Stimulated activated CD8-positive, alpha-beta memory T cell treated with anti-CD3 and anti-CD28 coated beads, Interleukin-7, amount 100 ng/mL, for 24 hours (primary cell): ENCODE results near the gene SDK2.

Experiments used
- DNase-seq: peaks from one replicate; pipeline ENCODE4 v3.0.0-alpha.2; 2020; ENCODE audit warnings: low read depth

SDK2 gene

DNA sequence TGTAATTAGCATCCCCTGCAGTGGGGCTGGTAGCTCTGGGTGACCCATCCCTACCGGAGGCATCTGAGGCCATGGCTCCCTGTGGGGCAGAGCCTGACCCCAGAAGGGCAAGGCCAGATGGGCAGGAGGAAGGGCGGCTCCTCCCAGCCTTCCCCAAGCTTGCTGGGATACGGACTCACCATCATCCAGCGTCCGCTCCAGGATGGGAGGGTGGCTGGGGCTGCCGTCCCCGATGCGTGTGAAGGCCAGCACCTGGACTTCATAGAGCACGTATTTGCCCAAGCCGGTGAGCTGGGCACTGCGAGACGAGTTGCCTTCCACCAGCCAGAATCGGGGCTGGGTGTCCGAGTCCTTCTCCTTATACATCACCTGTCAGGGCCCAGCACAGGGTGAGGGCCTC lies 250.9 kb downstream of the SDK2 start:
- no peak for DNase-seq

- DNase-seq = no peak
Observed at GRCh38 chr17:73391331-73392265, 252.6 kb downstream of the SDK2 start.

- no peak for DNase-seq
Observed at GRCh38 chr17:73390851-73391250, 253.4 kb downstream of the SDK2 start.

GRCh38 chr17:73390221-73390620 lies 254.0 kb downstream of the SDK2 start:
- no peak for DNase-seq

GRCh38 chr17:73389411-73389810 lies 254.8 kb downstream of the SDK2 start:
- DNase-seq = no peak

GRCh38 chr17:73388578-73388905 lies 255.7 kb downstream of the SDK2 start:
- no peak for DNase-seq

DNA sequence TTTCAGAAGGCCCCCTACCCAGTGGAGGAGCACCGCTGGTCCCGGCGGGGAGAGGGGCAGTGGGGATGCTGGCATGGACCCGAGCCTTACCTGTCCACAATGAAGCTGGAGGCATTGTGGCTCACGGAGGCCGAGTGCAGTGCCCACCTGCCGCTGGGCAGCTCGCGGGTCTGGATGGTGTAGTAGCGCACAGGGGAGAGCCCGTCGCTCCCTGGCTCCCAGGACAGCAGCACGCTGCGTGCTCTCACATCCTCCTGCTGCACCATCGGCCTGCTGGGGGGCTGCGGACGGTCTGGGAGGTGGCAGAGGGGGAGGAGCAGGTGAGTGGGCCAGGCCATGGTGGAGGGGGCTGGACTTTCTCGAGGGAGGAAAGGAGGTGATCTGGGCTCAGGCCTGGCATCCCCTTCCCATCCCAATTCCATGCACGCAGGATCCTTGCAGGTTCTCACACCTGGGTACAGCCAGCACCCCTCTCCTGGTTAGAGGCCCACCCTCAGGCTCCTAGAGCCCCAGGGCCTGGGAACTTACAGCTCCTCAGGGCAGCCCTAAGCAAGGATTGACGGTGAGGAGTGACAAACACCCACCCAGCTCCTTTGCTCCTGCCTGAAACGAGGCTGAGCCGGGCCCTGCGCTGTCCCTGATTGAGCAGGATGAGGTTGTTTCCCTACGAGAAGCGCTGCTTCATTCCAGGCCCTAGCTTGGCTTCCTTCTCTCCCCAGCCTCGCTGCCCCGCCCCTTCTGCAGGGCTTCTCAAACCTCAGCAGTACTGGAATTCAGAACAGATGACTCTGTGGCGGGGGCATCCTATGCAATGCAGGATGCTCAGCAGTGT lies 256.3 kb downstream of the SDK2 start:
- no peak for DNase-seq

GRCh38 chr17:73386561-73386960 lies 257.7 kb downstream of the SDK2 start:
- no peak for DNase-seq

- no peak for DNase-seq
Observed at GRCh38 chr17:73384926-73385325, 259.3 kb downstream of the SDK2 start.

GRCh38 chr17:73380439-73381106 lies 263.7 kb downstream of the SDK2 start:
- DNase-seq = no peak

DNA sequence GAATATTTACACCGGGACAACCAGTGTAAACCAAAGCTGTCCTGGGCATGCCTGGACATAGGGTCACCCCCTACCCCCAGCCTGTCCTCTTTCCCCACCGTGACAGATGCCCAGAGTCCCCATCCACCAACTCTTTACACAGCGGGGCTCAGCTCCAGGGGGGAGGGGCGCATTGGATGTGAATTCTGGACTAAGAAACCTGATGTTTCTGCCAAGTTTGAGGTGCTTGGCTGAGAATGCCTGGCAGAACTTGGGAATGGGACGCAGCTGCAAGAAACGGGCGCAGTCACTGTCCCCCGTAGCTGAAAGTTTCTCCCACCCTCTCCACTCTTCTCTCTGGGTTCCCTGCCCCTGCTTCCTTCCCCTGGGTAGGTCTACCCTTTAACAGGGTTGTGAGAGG lies 264.4 kb downstream of the SDK2 start:
- no peak for DNase-seq

DNA sequence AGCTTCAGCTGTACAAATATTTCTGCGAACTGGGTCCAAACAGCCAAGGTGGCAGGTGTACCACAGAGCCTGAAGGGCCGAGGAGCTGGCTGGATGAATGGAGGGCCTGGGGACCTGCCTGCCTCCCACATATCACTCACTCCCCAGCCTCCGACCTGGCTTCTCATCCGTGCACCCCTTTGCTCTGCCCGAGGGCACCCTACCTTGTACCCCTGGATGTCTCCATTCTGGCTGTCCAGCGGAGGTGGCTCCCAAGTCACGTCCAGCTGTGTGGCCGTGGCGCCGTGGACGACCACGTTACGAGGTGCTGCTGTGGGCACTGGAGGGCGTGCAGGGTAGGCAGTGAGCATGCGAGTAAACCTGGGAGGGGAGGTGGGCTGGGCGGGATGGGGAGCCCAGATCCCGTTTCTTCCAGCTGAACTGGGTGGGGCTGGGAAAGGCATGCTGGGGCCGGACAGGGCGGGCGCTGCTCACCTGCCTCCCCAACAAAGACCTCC lies 265.2 kb downstream of the SDK2 start:
- DNase-seq = no peak

DNA sequence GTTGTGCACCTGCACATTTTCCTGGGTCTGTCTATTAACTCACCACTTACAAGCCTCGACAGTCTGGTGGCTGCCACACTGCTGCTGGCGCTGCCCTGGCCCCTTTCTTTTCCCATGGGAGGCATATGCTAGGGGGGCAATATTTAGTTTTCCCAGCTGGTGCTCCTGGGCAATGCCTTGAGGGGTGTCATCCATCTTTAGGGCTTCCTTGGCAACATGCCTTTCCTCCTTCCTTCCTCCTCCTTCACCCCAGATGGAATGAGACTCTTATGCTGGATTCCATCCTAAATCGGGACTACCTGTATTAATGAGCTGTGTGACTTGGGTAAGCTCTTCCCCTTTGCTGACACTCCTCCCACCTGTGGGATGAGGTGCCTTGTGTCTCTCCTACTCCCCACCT lies 267.6 kb downstream of the SDK2 start:
- DNase-seq = no peak

- no peak for DNase-seq
Observed at GRCh38 chr17:73376152-73376551, 268.1 kb downstream of the SDK2 start.

DNA sequence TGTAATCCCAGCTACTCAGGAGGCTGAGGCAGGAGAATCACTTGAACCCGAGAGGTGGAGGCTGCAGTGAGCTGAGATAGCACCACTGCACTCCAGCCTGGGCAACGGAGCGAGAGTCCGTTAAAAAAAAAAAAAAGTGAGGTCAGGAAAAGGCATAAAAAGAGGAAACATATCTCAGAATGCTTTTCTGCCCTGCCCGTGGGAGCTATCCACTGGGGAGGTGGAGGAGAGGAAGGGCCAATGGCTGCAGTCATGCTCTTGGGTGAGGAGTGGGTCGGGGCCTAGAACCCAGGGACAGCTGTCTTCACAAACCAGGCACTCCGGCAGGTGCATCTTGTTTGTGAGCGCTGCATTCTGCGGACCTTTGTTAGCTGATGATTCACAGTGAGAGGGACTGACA lies 272.4 kb downstream of the SDK2 start:
- DNase-seq = no peak

- no peak for DNase-seq
Observed at GRCh38 chr17:73371285-73371684, 273.0 kb downstream of the SDK2 start.

- DNase-seq = peak; percentile 66
Observed at GRCh38 chr17:73369817-73370490, 274.3 kb downstream of the SDK2 start.

- DNase-seq = no peak
Observed at GRCh38 chr17:73369111-73369521, 275.1 kb downstream of the SDK2 start.

DNA sequence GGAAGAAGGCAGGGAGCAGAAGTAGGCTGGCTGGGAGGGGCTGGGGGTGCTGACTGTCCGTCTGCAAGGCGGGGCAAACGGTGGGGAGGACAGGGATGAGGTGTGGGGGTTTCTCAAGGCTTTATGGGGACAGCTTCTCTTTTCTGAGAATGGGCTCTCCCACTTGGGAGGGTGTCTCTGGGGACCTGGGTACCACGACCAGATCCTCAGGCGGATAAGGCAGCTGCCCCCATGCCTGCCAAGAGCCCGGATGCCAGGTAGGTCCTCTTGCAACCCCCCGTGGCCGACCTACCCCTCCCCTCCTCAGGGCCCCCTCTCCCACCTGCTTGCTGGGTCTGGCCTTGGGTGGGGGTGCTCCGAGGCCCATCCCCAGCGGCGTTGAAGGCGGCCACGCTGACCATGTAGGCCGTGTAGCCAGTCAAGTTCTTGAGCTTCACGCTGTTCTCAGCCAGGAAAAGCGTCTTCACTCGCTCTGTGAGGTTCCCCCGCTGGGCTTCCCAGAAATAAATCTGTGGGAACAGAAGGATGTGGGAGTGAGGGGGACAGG lies 276.1 kb downstream of the SDK2 start:
- DNase-seq = no peak

GRCh38 chr17:73365906-73366623 lies 278.2 kb downstream of the SDK2 start:
- no peak for DNase-seq

GRCh38 chr17:73365301-73365874 lies 278.9 kb downstream of the SDK2 start:
- DNase-seq = no peak
